OCI-LY1 (cell line): Measurements from ENCODE around the gene OSBPL1A.

ENCODE experiments used
- EZH2 ChIP-seq: fragments of 200-600 bp; sonication (generic), shearing (Covaris generic); IDR thresholded peaks from 2 replicates; pipeline ENCODE4 v1.8.0; 2017; ENCODE audit warnings: borderline replicate concordance, mixed run types, mild to moderate bottlenecking, antibody characterized with exemption, low read length, moderate library complexity, mixed read lengths
- TF ChIP-seq, protein P1 (sequence below): fragments of 200-600 bp; sonication (generic), shearing (Covaris generic); IDR thresholded peaks from 2 replicates; pipeline ENCODE4 v1.5.1; 2017; ENCODE audit warnings: mild to moderate bottlenecking, antibody characterized with exemption, low read length, moderate library complexity, mixed read lengths

DNA sequence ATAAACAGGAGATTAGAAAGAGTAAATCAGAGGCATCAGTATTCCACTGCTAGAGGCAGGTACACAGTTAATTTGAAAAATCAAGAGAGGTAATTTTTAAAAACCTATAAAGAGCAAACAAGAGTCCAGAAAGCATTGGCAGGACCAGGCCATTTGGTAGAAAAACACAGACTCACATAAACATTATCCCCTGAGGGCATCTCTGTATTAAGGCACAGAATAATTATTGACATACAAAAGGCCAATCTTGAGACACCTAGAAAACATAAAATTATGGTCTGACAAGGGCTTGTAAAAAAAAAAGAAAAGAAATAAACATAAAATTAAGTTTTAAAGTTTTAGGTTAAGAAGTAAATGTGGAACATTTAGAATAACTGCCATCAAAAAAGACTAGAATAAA is 120.6 kb downstream of the OSBPL1A start:
- TF ChIP-seq, protein P1, sequence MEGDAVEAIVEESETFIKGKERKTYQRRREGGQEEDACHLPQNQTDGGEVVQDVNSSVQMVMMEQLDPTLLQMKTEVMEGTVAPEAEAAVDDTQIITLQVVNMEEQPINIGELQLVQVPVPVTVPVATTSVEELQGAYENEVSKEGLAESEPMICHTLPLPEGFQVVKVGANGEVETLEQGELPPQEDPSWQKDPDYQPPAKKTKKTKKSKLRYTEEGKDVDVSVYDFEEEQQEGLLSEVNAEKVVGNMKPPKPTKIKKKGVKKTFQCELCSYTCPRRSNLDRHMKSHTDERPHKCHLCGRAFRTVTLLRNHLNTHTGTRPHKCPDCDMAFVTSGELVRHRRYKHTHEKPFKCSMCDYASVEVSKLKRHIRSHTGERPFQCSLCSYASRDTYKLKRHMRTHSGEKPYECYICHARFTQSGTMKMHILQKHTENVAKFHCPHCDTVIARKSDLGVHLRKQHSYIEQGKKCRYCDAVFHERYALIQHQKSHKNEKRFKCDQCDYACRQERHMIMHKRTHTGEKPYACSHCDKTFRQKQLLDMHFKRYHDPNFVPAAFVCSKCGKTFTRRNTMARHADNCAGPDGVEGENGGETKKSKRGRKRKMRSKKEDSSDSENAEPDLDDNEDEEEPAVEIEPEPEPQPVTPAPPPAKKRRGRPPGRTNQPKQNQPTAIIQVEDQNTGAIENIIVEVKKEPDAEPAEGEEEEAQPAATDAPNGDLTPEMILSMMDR, result no peak
- TF ChIP-seq EZH2, result no peak
